OCI-LY7 (cell line): ENCODE data around the gene PPHLN1.
"Not testable (repeated sequence)": the region's sequence is repeated elsewhere in the genome, so short reads cannot be mapped to it uniquely, and the experiment has no call there.

Experiments used
- CTCF ChIP-seq: fragments of 200-600 bp; sonication (generic); conservative IDR thresholded peaks from 2 replicates; pipeline ENCODE4 v1.5.1; 2014; ENCODE audit warnings: mild to moderate bottlenecking, antibody characterized with exemption, low read length, moderate library complexity, mixed read lengths
- EZH2phosphoT487 ChIP-seq: fragments of 200-600 bp; sonication (generic); IDR thresholded peaks from 2 replicates; pipeline ENCODE4 v1.6.1; 2018; ENCODE audit warnings: low read depth, borderline replicate concordance, mild to moderate bottlenecking, mixed run types, antibody characterized with exemption, low read length, moderate library complexity, mixed read lengths

- not testable (repeated sequence) for TF ChIP-seq CTCF, EZH2phosphoT487
These were observed 24.0 kb downstream of the PPHLN1 start for GRCh38 chr12:42350021-42350407.
